H1 (cell line): ENCODE data around the gene ATP11A. TPM values are rescaled to one million over a fixed set of nuclear protein-coding genes. Genes with fewer than 3 reads are reported as not detected.

Experiments used
- ASH2L ChIP-seq: fragments of 200-600, 300-600 bp; sonication (generic); IDR thresholded peaks from one replicate; pipeline ENCODE4 v1.7.1; 2017; ENCODE audit warnings: low read length
- BACH1 ChIP-seq: IDR thresholded peaks from 2 replicates; pipeline ENCODE4 v1.6.1; 2012; ENCODE audit warnings: low read length, improper control_type of control experiment
- BRCA1 ChIP-seq: IDR thresholded peaks from 2 replicates; pipeline ENCODE4 v1.6.1; 2012; ENCODE audit warnings: low read depth, low read length, improper control_type of control experiment
- EP300 ChIP-seq, 2 experiments: IDR thresholded peaks; 1 replicate in 1 of 2; 2 replicates in 1 of 2; pipeline ENCODE4 v1.6.1; 2011 to 2012; ENCODE audit warnings: low read depth in 2 of 2, low read length in 2 of 2, mild to moderate bottlenecking in 2 of 2, borderline replicate concordance in 1 of 2, inconsistent platforms in 1 of 2, moderate library complexity in 1 of 2
- SIX5 ChIP-seq: IDR thresholded peaks from 2 replicates; pipeline ENCODE4 v1.6.1; 2011; ENCODE audit warnings: mild to moderate bottlenecking, low read depth, low read length
- polyA plus RNA-seq, 7 experiments: library from polyadenylated mRNA; depleted of rRNA in 3 of 7; stranded (reverse) in 5 of 7; unstranded in 2 of 7; fragments of >200 nt in 5 of 7; fragments of 200-250 nt in 2 of 7; gene quantifications; 1 replicate in 5 of 7; 2 replicates in 1 of 7; 4 replicates in 1 of 7; pipeline versions ENCODE4 v1.2.1 to v1.2.3, GENCODE V29; 2011 to 2013; ENCODE audit warnings: missing spikeins in 2 of 7, mixed read lengths in 2 of 7
- total RNA-seq: library from RNA; stranded (reverse); fragmentation: NEBNext Ultra II Directional; extraction: Animal tissue kit (Norgen Biotek cat#: 25700); gene quantifications from 2 replicates; pipeline ENCODE4 v1.2.1, GENCODE V29; 2021
- TF ChIP-seq, protein P1 (sequence below): fragments of 300-600 bp; sonication (generic); IDR thresholded peaks from 2 replicates; pipeline ENCODE4 v1.7.1; 2012; ENCODE audit warnings: low read length, moderate library complexity, mild to moderate bottlenecking, inconsistent platforms; ENCODE audit not compliant: insufficient replicate concordance
- TF ChIP-seq, protein P2 (sequence below): IDR thresholded peaks from 2 replicates; pipeline ENCODE4 v1.6.1; 2012; ENCODE audit warnings: low read length, inconsistent platforms
- TF ChIP-seq, protein P3 (sequence below): IDR thresholded peaks from 2 replicates; pipeline ENCODE4 v1.6.1; 2011; ENCODE audit warnings: low read length, improper control_type of control experiment

Gene ATP11A
- total and polyA plus RNA-seq, 2 of the 8 experiments (the other 6 are each of a cell fraction or from before 2014, with no cell fraction given), result 28.8 to 72.9 TPM

DNA sequence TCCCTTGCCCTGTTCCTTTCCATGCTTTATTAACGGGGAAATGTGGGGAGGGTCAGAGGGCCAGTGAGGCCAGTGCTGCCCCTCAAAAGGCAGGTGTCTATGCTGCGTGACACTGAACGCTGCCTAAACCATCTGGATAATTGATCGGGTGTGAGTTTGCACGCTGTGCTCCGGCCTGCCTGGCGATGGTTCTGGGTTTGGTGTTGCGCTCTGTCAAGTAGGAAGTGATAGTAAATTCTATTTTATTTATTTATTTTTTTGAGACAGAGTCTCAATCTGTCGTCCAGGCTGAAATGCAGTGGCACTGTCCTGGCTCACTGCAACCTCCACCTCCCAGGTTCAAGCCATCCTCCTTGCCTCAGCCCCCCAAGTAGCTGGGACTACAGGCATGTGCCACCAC lies 86.5 kb downstream of the ATP11A start (continued):
- TF ChIP-seq, protein P1, sequence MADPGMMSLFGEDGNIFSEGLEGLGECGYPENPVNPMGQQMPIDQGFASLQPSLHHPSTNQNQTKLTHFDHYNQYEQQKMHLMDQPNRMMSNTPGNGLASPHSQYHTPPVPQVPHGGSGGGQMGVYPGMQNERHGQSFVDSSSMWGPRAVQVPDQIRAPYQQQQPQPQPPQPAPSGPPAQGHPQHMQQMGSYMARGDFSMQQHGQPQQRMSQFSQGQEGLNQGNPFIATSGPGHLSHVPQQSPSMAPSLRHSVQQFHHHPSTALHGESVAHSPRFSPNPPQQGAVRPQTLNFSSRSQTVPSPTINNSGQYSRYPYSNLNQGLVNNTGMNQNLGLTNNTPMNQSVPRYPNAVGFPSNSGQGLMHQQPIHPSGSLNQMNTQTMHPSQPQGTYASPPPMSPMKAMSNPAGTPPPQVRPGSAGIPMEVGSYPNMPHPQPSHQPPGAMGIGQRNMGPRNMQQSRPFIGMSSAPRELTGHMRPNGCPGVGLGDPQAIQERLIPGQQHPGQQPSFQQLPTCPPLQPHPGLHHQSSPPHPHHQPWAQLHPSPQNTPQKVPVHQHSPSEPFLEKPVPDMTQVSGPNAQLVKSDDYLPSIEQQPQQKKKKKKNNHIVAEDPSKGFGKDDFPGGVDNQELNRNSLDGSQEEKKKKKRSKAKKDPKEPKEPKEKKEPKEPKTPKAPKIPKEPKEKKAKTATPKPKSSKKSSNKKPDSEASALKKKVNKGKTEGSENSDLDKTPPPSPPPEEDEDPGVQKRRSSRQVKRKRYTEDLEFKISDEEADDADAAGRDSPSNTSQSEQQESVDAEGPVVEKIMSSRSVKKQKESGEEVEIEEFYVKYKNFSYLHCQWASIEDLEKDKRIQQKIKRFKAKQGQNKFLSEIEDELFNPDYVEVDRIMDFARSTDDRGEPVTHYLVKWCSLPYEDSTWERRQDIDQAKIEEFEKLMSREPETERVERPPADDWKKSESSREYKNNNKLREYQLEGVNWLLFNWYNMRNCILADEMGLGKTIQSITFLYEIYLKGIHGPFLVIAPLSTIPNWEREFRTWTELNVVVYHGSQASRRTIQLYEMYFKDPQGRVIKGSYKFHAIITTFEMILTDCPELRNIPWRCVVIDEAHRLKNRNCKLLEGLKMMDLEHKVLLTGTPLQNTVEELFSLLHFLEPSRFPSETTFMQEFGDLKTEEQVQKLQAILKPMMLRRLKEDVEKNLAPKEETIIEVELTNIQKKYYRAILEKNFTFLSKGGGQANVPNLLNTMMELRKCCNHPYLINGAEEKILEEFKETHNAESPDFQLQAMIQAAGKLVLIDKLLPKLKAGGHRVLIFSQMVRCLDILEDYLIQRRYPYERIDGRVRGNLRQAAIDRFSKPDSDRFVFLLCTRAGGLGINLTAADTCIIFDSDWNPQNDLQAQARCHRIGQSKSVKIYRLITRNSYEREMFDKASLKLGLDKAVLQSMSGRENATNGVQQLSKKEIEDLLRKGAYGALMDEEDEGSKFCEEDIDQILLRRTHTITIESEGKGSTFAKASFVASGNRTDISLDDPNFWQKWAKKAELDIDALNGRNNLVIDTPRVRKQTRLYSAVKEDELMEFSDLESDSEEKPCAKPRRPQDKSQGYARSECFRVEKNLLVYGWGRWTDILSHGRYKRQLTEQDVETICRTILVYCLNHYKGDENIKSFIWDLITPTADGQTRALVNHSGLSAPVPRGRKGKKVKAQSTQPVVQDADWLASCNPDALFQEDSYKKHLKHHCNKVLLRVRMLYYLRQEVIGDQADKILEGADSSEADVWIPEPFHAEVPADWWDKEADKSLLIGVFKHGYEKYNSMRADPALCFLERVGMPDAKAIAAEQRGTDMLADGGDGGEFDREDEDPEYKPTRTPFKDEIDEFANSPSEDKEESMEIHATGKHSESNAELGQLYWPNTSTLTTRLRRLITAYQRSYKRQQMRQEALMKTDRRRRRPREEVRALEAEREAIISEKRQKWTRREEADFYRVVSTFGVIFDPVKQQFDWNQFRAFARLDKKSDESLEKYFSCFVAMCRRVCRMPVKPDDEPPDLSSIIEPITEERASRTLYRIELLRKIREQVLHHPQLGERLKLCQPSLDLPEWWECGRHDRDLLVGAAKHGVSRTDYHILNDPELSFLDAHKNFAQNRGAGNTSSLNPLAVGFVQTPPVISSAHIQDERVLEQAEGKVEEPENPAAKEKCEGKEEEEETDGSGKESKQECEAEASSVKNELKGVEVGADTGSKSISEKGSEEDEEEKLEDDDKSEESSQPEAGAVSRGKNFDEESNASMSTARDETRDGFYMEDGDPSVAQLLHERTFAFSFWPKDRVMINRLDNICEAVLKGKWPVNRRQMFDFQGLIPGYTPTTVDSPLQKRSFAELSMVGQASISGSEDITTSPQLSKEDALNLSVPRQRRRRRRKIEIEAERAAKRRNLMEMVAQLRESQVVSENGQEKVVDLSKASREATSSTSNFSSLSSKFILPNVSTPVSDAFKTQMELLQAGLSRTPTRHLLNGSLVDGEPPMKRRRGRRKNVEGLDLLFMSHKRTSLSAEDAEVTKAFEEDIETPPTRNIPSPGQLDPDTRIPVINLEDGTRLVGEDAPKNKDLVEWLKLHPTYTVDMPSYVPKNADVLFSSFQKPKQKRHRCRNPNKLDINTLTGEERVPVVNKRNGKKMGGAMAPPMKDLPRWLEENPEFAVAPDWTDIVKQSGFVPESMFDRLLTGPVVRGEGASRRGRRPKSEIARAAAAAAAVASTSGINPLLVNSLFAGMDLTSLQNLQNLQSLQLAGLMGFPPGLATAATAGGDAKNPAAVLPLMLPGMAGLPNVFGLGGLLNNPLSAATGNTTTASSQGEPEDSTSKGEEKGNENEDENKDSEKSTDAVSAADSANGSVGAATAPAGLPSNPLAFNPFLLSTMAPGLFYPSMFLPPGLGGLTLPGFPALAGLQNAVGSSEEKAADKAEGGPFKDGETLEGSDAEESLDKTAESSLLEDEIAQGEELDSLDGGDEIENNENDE, result no peak
- TF ChIP-seq, protein P2, sequence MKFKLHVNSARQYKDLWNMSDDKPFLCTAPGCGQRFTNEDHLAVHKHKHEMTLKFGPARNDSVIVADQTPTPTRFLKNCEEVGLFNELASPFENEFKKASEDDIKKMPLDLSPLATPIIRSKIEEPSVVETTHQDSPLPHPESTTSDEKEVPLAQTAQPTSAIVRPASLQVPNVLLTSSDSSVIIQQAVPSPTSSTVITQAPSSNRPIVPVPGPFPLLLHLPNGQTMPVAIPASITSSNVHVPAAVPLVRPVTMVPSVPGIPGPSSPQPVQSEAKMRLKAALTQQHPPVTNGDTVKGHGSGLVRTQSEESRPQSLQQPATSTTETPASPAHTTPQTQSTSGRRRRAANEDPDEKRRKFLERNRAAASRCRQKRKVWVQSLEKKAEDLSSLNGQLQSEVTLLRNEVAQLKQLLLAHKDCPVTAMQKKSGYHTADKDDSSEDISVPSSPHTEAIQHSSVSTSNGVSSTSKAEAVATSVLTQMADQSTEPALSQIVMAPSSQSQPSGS, result no peak
- TF ChIP-seq EP300 (IDR thresholded peaks at IDR 0.05; ENCODE audit: borderline replicate concordance in 1 of 2, low read depth in 2 of 2, low read length in 2 of 2), result no peak
- no peak for TF ChIP-seq ASH2L
- TF ChIP-seq SIX5, result no peak
- no peak for TF ChIP-seq BACH1
- TF ChIP-seq BRCA1, result no peak
- TF ChIP-seq, protein P3, sequence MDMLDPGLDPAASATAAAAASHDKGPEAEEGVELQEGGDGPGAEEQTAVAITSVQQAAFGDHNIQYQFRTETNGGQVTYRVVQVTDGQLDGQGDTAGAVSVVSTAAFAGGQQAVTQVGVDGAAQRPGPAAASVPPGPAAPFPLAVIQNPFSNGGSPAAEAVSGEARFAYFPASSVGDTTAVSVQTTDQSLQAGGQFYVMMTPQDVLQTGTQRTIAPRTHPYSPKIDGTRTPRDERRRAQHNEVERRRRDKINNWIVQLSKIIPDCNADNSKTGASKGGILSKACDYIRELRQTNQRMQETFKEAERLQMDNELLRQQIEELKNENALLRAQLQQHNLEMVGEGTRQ, result no peak
- TF ChIP-seq, all 59 proteins: peak for 0
